PC-9 (cell line): ENCODE results near the gene TMEM108. TPM values are rescaled to one million over a fixed set of nuclear protein-coding genes. Genes with fewer than 3 reads are reported as not detected.

Experiments used
- BruUV-seq: library from RNA; stranded (reverse); fragments of 400-500 nt; replicated peaks from 2 replicates; lab custom pipeline; 2021; lab: Mats Ljungman, UMichigan
- CTCF ChIA-PET: fragments of 300-600 bp; sonication (Branson Sonifier 250); formaldehyde crosslinking; loops from one replicate; lab custom pipeline; 2022; ENCODE audit warnings: antibody characterized with exemption; lab: Charles Lee
- POLR2A ChIA-PET: fragments of 300-600 bp; sonication (Branson Sonifier 250); formaldehyde crosslinking; loops from one replicate; lab custom pipeline; 2022; ENCODE audit warnings: antibody characterized with exemption; ENCODE audit not compliant: unreplicated experiment; lab: Charles Lee
- DNase-seq, 2 experiments: peaks; one replicate each; pipeline versions ENCODE4 v3.0.0 to v3.0.0-alpha.2; 2015 to 2022; ENCODE audit warnings: mixed read lengths in 1 of 2
- H2AFZ ChIP-seq: fragments of 200-600 bp; sonication (generic); 2 replicates; pipeline ENCODE4 v1.8.1; 2017; ENCODE audit warnings: antibody characterized with exemption
- H3F3A ChIP-seq: fragments of 200-600 bp; sonication (generic); 2 replicates; pipeline ENCODE4 v1.8.1; 2017; ENCODE audit warnings: antibody characterized with exemption, mild to moderate bottlenecking, low read depth; ENCODE audit not compliant: insufficient read depth
- H3K27ac ChIP-seq: fragments of 200-600 bp; sonication (generic); 2 replicates; pipeline ENCODE4 v1.6.1; 2016; ENCODE audit warnings: mixed run types
- H3K27me3 ChIP-seq: fragments of 200-600 bp; sonication (generic); 2 replicates; pipeline ENCODE4 v1.6.1; 2016; ENCODE audit warnings: low read depth, mixed run types; ENCODE audit not compliant: insufficient read depth
- H3K36me3 ChIP-seq: fragments of 200-600 bp; sonication (generic); 2 replicates; pipeline ENCODE4 v1.6.1; 2016; ENCODE audit warnings: low read depth, mixed run types
- H3K4me1 ChIP-seq: fragments of 200-600 bp; sonication (generic); replicated peaks from 2 replicates; pipeline ENCODE4 v1.6.1; 2016; ENCODE audit warnings: mixed run types; ENCODE audit not compliant: insufficient read depth
- H3K4me2 ChIP-seq: fragments of 200-600 bp; sonication (generic); 2 replicates; pipeline ENCODE4 v1.6.1; 2017; ENCODE audit warnings: mixed run types
- H3K4me3 ChIP-seq: fragments of 200-600 bp; sonication (generic); 2 replicates; pipeline ENCODE4 v1.6.1; 2016; ENCODE audit warnings: mixed run types
- H3K79me2 ChIP-seq: fragments of 200-600 bp; sonication (generic); 2 replicates; pipeline ENCODE4 v1.6.1; 2017; ENCODE audit warnings: low read depth, mixed run types
- H3K9me2 ChIP-seq: fragments of 200-600 bp; sonication (generic); 2 replicates; pipeline ENCODE4 v1.8.1; 2017; ENCODE audit warnings: mild to moderate bottlenecking; ENCODE audit not compliant: insufficient read depth
- H3K9me3 ChIP-seq: fragments of 200-600 bp; sonication (generic); 2 replicates; pipeline ENCODE4 v1.8.1; 2016; ENCODE audit warnings: low read depth; ENCODE audit not compliant: insufficient read depth
- H4K20me1 ChIP-seq: fragments of 200-600 bp; sonication (generic); 2 replicates; pipeline ENCODE4 v1.8.1; 2017; ENCODE audit not compliant: insufficient read depth
- CTCF ChIP-seq: fragments of 200-600 bp; sonication (generic); conservative IDR thresholded peaks from 2 replicates; pipeline ENCODE4 v1.6.1; 2017; ENCODE audit warnings: mixed run types, antibody characterized with exemption, mild to moderate bottlenecking, moderate library complexity
- EZH2 ChIP-seq: fragments of 200-600 bp; sonication (generic); IDR thresholded peaks from 2 replicates; pipeline ENCODE4 v1.8.0; 2017; ENCODE audit warnings: antibody characterized with exemption, low read depth
- intact Hi-C: fragments of 100-400 bp; cut with micrococcal nuclease; formaldehyde crosslinking; loops from one replicate; pipeline ENCODE4 v1.10.0; 2022; ENCODE audit not compliant: unreplicated experiment
- total RNA-seq: library from RNA; stranded (reverse); gene quantifications from 2 replicates; pipeline ENCODE4 v1.2.3, GENCODE V29; 2021

TMEM108 gene
- total RNA-seq, 1 experiment from 2014 or later, result not detected

- no peak for DNase-seq
- H2AFZ ChIP-seq, result no peak overlapping the region
- no peak overlapping the region for H3K27ac ChIP-seq
- no peaks in the 10 kb centered on the region for H3K4me1 ChIP-seq
- no TSS peak for BruUV-seq
- H3K9me2 ChIP-seq, result no peaks in the 10 kb centered on the region
- H3K36me3 ChIP-seq, result no peaks in the 10 kb centered on the region
- POLR2A ChIA-PET, result no interaction called here
- H3K4me3 ChIP-seq, result no peak overlapping the region
- H3F3A ChIP-seq, result no peaks in the 10 kb centered on the region
- no peak for TF ChIP-seq CTCF
- no peak for TF ChIP-seq EZH2
- intact Hi-C loops, result no loop called here
- no peaks in the 10 kb centered on the region for H4K20me1 ChIP-seq
- H3K79me2 ChIP-seq, result no peaks in the 10 kb centered on the region
- H3K4me2 ChIP-seq, result no peak overlapping the region
- H3K27me3 ChIP-seq, result no peaks in the 10 kb centered on the region
- no peaks in the 10 kb centered on the region for H3K9me3 ChIP-seq
- CTCF ChIA-PET, result no interaction called here
Observed at GRCh38 chr3:133259767-133260166, 221.6 kb downstream of the TMEM108 start.

- no TSS peak for BruUV-seq
Observed at GRCh38 chr3:133262333-133262732, 224.1 kb downstream of the TMEM108 start.

GRCh38 chr3:133264920-133265319 lies 226.7 kb downstream of the TMEM108 start:
- no peaks in the 10 kb centered on the region for H3K9me2 ChIP-seq
- no peaks in the 10 kb centered on the region for H3K36me3 ChIP-seq
- TF ChIP-seq CTCF (no peak), EZH2 (no peak)
- no peak overlapping the region for H3K4me3 ChIP-seq
- H3K4me2 ChIP-seq, result no peak overlapping the region
- 0 out of 2 replicates have a peak, but pooled peaks cover 5% of the 10 kb centered on the region for H3K27me3 ChIP-seq
- no peaks in the 10 kb centered on the region for H4K20me1 ChIP-seq
- DNase-seq, result no peak
- H3F3A ChIP-seq, result no peaks in the 10 kb centered on the region
- CTCF ChIA-PET, result no interaction called here
- no peaks in the 10 kb centered on the region for H3K79me2 ChIP-seq
- H2AFZ ChIP-seq, result no peak overlapping the region
- intact Hi-C loops, result no loop called here
- H3K4me1 ChIP-seq, result no peaks in the 10 kb centered on the region
- no peak overlapping the region for H3K27ac ChIP-seq
- no peaks in the 10 kb centered on the region for H3K9me3 ChIP-seq
- no TSS peak for BruUV-seq
- POLR2A ChIA-PET, result no interaction called here

More at GRCh38 chr3:133262333-133262732, 224.1 kb downstream of the TMEM108 start:
- intact Hi-C loops, result no loop called here
- Histone ChIP-seq H3K27ac (no peak overlapping the region), H3K4me2 (no peak overlapping the region), H3F3A (no peaks in the 10 kb centered on the region), H3K36me3 (no peaks in the 10 kb centered on the region), H3K27me3 (0 out of 2 replicates have a peak, but pooled peaks cover 4% of the 10 kb centered on the region), H4K20me1 (no peaks in the 10 kb centered on the region), H3K9me3 (no peaks in the 10 kb centered on the region), H3K4me3 (no peak overlapping the region), H2AFZ (no peak overlapping the region), H3K79me2 (no peaks in the 10 kb centered on the region), H3K9me2 (no peaks in the 10 kb centered on the region), H3K4me1 (no peaks in the 10 kb centered on the region)
- TF ChIP-seq EZH2 (no peak), CTCF (no peak)
- ChIA-PET POLR2A (no interaction called here), CTCF (no interaction called here)
- no peak for DNase-seq
